ENCODE data around the gene TMEM141.

Gene TMEM141

DNA sequence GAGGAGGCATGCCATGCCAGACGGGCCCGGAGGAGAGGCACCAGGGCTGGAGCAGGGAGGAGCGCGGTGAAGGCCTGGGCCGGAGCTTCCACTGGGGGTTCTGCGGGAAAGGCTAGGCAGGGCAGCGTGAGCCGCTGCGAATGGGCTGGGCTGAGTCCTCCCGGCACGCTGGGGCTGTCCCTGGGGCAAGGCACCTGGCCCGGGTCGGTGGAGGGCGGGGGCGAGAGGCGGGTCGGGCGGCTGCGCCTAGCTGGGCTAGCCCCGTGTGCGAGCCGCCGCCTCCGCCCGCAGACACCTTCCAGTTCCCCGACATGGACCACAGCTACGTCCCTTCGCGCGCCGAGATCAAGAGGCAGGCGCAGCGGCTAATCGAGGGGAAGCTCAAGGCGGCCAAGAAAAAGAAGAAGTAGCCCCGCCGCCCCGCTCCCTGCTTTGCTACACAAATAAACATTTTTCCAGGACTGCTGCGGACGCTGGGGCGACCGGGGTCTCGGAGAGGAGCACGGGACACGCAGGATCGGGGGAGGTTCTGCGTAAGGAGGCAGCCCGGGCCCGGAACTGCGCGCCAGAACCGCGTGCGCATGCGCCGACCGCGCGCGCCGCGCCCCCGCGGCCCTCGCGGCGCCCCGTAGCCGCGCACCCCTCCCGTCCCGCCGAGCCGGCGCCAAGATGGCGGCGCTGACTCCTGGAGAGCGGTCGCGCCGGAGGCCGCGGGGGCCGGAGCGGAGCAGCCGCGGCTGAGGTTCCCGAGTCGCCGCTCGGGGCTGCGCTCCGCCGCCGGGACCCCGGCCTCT, 16.3 kb downstream of the TMEM141 start, which contains the start of gene RABL6:
TSS of gene RABL6 (plus strand) at position 668 of the 794 bp plus-strand sequence. CDS start 249 bp downstream, outside the sequence.
- DNase-seq (ENCODE audit: low spot score): peak; percentile 98
- in situ Hi-C loops (cut with MboI; ENCODE audit: low sequenced_read_pairs, unreplicated experiment): no loop called here
- TF ChIP-seq CTCF (IDR thresholded peaks at IDR 0.05; ENCODE audit: borderline replicate concordance, control extremely low read depth, extremely low read depth, insufficient read depth, missing control alignments): no peak

DNA sequence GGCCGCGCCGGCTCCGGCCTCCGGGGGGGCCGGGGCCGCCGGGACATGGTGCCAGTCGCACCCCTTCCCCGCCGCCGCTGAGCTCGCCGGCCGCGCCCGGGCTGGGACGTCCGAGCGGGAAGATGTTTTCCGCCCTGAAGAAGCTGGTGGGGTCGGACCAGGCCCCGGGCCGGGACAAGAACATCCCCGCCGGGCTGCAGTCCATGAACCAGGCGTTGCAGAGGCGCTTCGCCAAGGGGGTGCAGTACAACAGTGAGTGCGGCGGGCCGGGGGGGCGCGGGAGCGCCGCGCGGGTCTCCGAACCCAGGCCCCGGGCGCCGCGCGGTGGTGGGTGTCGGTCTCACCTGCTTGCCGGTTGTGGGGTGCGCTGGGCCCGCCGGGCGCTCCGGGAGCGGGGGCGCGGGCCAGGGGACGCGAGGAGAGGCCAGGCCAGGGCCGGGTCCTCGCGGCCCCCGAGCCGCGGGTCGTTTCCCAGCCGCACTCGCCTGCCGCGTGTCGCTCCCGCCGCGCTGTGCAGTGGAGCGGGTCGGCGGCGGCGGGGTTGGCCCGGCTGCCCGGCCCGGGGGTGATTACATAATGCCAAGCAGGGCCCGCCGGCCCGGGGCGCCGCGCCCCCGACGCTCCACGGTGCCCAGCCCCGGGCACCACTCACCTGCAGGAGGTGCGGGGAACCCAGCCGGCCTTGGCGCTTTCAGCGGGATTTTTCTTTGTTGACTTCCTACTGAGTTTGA, 17.1 kb downstream of the TMEM141 start:
- peak; percentile 60 for DNase-seq (ENCODE audit: low spot score)
- in situ Hi-C loops (cut with MboI; ENCODE audit: low sequenced_read_pairs, unreplicated experiment): no loop called here

GRCh38 chr9:136808806-136809158, 17.6 kb downstream of the TMEM141 start:
- TF ChIP-seq CTCF (IDR thresholded peaks at IDR 0.05; ENCODE audit: borderline replicate concordance, control extremely low read depth, extremely low read depth, insufficient read depth, missing control alignments): no peak
- no peak for DNase-seq (ENCODE audit: low spot score)
- in situ Hi-C loops (cut with MboI; ENCODE audit: low sequenced_read_pairs, unreplicated experiment): no loop called here

More for the DNA sequence above, 17.1 kb downstream of the TMEM141 start:
- no peak for TF ChIP-seq CTCF (IDR thresholded peaks at IDR 0.05; ENCODE audit: borderline replicate concordance, control extremely low read depth, extremely low read depth, insufficient read depth, missing control alignments)

DNA sequence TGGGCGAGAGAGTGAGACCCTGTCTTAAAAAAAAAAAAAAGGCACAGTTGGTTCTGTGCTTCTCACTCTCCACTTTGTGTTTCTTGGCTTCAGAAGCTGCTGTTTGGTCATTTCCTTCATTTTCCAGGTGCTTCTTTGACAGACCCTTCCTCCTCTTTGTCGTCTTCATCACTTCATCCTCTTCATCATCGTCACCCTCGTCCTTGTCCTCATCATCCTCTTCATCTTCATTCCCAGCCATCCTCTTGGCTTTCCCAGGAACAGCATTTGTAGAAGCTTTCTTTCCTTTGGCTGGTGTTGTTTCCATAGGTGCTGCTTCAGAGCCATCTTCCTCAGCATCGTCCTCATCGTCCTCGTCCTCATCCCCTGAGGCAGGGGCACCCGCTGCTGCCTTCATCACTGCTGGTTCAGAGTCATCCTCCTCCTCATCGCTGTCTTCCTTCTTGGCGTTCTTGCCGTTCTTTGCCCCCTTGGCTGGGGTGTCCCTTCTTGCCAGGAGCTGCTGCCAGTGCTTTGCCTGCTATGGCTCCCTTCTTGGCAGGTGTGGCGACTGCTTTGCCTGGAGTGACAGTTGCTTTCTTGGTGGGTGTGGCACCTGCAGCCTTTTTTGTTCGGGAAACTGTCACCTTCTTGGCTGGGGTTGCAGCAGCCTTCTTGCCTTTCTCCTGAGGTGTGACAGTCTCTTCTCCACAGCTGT, 23.7 kb downstream of the TMEM141 start:
- in situ Hi-C loops (cut with MboI; ENCODE audit: low sequenced_read_pairs, unreplicated experiment): no loop called here
- no peak for DNase-seq (ENCODE audit: low spot score)

GRCh38 chr9:136815422-136815782, 24.3 kb downstream of the TMEM141 start:
- in situ Hi-C loops (cut with MboI; ENCODE audit: low sequenced_read_pairs, unreplicated experiment): no loop called here
- TF ChIP-seq CTCF (IDR thresholded peaks at IDR 0.05; ENCODE audit: borderline replicate concordance, control extremely low read depth, extremely low read depth, insufficient read depth, missing control alignments): no peak
- DNase-seq (ENCODE audit: low spot score): no peak

More for the DNA sequence above, 23.7 kb downstream of the TMEM141 start:
- no peak for TF ChIP-seq CTCF (IDR thresholded peaks at IDR 0.05; ENCODE audit: borderline replicate concordance, control extremely low read depth, extremely low read depth, insufficient read depth, missing control alignments)
